GM19395 (cell line): ENCODE measurements around the gene PLA2G2A.
"Not testable (repeated sequence)": the region's sequence is repeated elsewhere in the genome, so short reads cannot be mapped to it uniquely, and the experiment has no call there.

Experiments used
- ATAC-seq: cut with Tn5 transposase; IDR thresholded peaks from one replicate; pipeline ENCODE4 v1.9.1; 2021; ENCODE audit warnings: mild to moderate bottlenecking, moderate library complexity; ENCODE audit not compliant: unreplicated experiment

Gene PLA2G2A

GRCh38 chr1:19934336-19934735 is 45.1 kb downstream of the PLA2G2A start:
- no peak for ATAC-seq

GRCh38 chr1:19932866-19933265 is 46.6 kb downstream of the PLA2G2A start:
- no peak for ATAC-seq

DNA sequence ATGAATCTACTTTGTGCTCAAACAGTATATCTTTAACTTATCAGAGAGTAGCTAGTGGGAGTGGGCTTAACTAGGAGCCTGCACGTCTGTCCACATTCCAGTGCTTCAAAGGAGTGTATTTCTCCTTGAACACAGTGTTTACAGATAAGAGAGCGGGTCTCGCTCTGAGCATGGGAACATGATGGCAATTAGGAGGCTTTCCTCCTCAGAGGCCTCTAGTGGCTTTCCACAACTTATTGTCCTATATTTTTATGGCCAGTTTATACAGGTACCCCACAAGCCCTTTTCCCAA is 52.3 kb downstream of the PLA2G2A start:
- not testable (repeated sequence) for ATAC-seq

- ATAC-seq = no peak
Observed at GRCh38 chr1:19926296-19927129, 52.9 kb downstream of the PLA2G2A start.
